GM21515 (cell line): ENCODE measurements around the gene NTSR2.

Experiments used
- ATAC-seq: cut with Tn5 transposase; IDR thresholded peaks from one replicate; pipeline ENCODE4 v1.9.1; 2021; ENCODE audit not compliant: unreplicated experiment

NTSR2 gene

GRCh38 chr2:11699686-11700670 is 30.0 kb upstream of the NTSR2 start:
- no peak for ATAC-seq

GRCh38 chr2:11698009-11698922 is 28.3 kb upstream of the NTSR2 start:
- ATAC-seq, result no peak

GRCh38 chr2:11697103-11697871 is 27.3 kb upstream of the NTSR2 start:
- no peak for ATAC-seq

- ATAC-seq, result no peak
Measured at GRCh38 chr2:11696736-11697102, 26.7 kb upstream of the NTSR2 start.

GRCh38 chr2:11695576-11695975 is 25.6 kb upstream of the NTSR2 start:
- ATAC-seq, result no peak

- peak; percentile 78 for ATAC-seq
Measured at GRCh38 chr2:11692966-11693521, 23.0 kb upstream of the NTSR2 start.

GRCh38 chr2:11691076-11691660 is 21.2 kb upstream of the NTSR2 start:
- ATAC-seq, result no peak

- peak; percentile 77 for ATAC-seq
Measured at GRCh38 chr2:11688222-11689069, 18.5 kb upstream of the NTSR2 start.

- ATAC-seq, result no peak
Measured at GRCh38 chr2:11687736-11688135, 17.7 kb upstream of the NTSR2 start.

GRCh38 chr2:11685906-11686470 is 16.0 kb upstream of the NTSR2 start:
- ATAC-seq, result no peak

GRCh38 chr2:11684894-11685460 is 15.0 kb upstream of the NTSR2 start:
- ATAC-seq, result no peak

- ATAC-seq, result no peak
Measured at GRCh38 chr2:11683966-11684365, 14.0 kb upstream of the NTSR2 start.

- ATAC-seq, result no peak
Measured at GRCh38 chr2:11683476-11683875, 13.5 kb upstream of the NTSR2 start.

- no peak for ATAC-seq
Measured at GRCh38 chr2:11682590-11682915, 12.6 kb upstream of the NTSR2 start.

- peak; percentile 52 for ATAC-seq
Measured at GRCh38 chr2:11681722-11682589, 12.0 kb upstream of the NTSR2 start.

GRCh38 chr2:11680901-11681721 is 11.1 kb upstream of the NTSR2 start:
- ATAC-seq, result no peak
